Astrocyte of the spinal cord (primary cell): ENCODE results near the gene DIP2C.
"Not testable (repeated sequence)": the region's sequence is repeated elsewhere in the genome, so short reads cannot be mapped to it uniquely, and the experiment has no call there.

Source experiments
- DNase-seq: peaks from one replicate; pipeline ENCODE4 v3.0.0; 2011; ENCODE audit warnings: low read depth, low spot score
- H3K4me3 ChIP-seq: 2 replicates; pipeline ENCODE4 v1.5.1; 2011; ENCODE audit warnings: low read depth, mild to moderate bottlenecking, low read length, moderate library complexity
- CTCF ChIP-seq: IDR thresholded peaks from 2 replicates; pipeline ENCODE4 v1.5.1; 2012; ENCODE audit warnings: low read depth, mild to moderate bottlenecking, low read length, inconsistent platforms
- in situ Hi-C: cut with HindIII; loops from 2 replicates; pipeline ENCODE4 v1.10.0; 2017; ENCODE audit warnings: low sequenced_read_pairs

Gene DIP2C

DNA sequence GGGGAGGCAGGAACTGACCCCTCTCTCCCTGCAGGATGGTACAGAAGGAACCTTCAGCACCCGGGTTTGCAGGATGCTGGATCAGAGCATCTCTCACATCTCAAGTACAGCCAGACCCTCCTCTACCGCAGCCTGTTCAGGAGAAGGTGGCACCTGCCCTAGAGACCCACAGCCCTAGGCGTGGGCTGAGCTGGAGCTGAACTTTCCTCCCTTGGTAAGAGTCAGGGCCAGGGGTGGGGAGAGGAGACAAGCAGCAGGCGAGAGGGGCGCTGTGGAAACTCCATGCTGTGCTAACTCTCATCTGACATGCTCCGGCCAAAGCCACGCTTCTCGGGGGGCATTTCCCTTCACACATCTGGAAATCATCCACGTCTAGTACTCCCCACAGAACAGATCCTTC lies 154.4 kb downstream of the DIP2C start:
- TF ChIP-seq CTCF, result no peak
- in situ Hi-C loops, result no loop called here
- no peak overlapping the region for H3K4me3 ChIP-seq
- no peak for DNase-seq

DNA sequence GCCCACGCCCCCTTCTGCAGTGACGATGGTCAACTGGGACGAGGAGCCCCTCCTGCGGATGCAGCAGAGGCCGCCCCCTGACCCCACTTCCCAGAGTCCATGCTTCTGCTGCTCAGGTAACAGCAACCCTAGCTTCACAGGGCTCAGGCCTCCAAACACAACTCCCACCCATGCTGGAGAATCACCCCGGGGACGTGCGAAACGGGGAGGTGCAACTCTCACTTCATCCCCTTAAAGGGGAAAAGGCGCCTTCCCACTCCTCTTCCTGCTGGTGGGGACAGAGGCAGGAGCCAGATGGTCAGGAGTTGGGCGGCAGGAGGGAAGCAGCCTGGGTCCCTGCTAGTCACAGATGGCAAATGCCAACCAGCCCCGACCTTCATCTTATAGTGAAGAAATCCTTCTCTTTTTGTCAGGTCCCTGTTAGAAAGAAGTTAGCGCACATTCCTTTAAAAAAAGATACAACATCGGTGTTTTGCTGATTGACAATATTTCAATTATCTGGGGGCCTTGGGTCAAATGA lies 155.4 kb downstream of the DIP2C start:
- no peak for TF ChIP-seq CTCF
- H3K4me3 ChIP-seq, result no peak overlapping the region
- in situ Hi-C loops, result no loop called here
- no peak for DNase-seq

GRCh38 chr10:533611-534010 lies 155.9 kb downstream of the DIP2C start:
- no peak for DNase-seq

DNA sequence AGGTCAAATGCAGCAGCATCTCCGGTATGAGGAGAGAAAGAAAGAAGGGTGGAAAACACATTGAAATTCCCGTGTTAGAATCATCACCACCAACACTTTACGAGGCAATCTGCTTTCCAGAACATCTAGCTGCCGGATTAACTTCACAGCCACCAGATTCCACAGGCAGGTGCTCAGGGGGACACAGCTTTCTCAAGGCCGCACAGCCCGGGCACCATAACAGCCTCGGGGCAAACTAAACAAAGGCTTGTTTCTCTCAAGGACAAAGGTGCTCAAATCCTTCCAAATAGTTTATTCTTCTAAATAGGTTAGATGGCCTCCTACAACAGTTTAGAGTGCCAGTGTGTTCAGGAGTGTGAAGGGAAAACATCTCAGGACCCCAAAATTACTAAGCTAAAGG lies 156.3 kb downstream of the DIP2C start:
- in situ Hi-C loops, result no loop called here
- DNase-seq, result no peak
- TF ChIP-seq CTCF, result no peak
- no peak overlapping the region for H3K4me3 ChIP-seq

More at GRCh38 chr10:533611-534010, 155.9 kb downstream of the DIP2C start:
- no peak for TF ChIP-seq CTCF
- in situ Hi-C loops, result no loop called here
- no peak overlapping the region for H3K4me3 ChIP-seq

DNA sequence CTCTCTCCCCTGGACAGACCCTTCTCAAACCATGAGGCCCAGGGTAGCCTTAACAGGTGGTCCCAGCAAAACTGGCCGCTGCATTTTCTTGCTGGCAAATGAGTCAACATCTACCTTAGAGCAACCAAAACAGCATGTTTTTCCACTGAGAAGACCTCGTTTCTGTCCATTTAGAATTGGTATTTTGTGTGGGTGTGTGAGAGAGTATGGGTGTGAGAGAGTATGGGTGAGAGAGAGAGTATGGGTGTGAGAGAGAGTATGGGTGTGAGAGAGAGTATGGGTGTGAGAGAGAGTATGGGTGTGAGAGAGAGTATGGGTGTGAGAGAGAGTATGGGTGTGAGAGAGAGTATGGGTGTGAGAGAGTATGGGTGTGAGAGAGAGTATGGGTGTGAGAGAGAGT lies 157.1 kb downstream of the DIP2C start:
- H3K4me3 ChIP-seq, in situ Hi-C loops, DNase-seq: not testable (repeated sequence)

DNA sequence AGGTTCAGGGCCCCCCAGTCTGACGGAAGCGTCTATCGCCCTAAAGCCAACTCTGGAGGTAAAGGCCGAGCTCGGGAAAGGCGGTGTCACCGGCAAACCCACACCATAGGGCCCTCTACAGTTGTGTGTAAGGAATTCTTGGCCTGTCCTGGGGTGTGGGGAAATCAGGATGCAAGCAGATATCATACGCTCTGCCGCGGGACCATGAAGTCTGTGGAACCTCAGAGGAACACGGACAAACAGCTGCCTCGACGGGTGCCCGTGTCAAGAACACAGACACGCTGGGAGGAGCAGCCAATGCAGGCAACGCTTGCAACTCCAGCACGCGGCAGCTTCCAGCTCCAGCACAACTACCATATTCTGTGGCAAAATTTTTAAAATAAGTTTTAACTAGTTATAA lies 157.9 kb downstream of the DIP2C start:
- DNase-seq, result no peak
- H3K4me3 ChIP-seq, result no peak overlapping the region
- in situ Hi-C loops, result no loop called here
- no peak for TF ChIP-seq CTCF

- TF ChIP-seq CTCF, result no peak
- no peak for DNase-seq
- no peak overlapping the region for H3K4me3 ChIP-seq
- in situ Hi-C loops, result no loop called here
These were observed 158.8 kb downstream of the DIP2C start for GRCh38 chr10:530717-531116.
